Tibial nerve (tissue), 4 donors: Measurements from ENCODE around the gene CADPS2.

ENCODE experiments used
- EP300 ChIP-seq, 2 donors: sonication (generic); formaldehyde crosslinking; IDR thresholded peaks; one replicate each; pipeline ENCODE4 v1.6.1; 2017; ENCODE audit warnings: antibody characterized with exemption in 2 of 2, mild to moderate bottlenecking in 1 of 2
- POLR2A ChIP-seq, 2 donors: fragments of 450-650 bp; IDR thresholded peaks; one replicate each; pipeline ENCODE4 v1.6.1; 2017; ENCODE audit warnings: antibody characterized with exemption in 2 of 2, mild to moderate bottlenecking in 2 of 2, moderate library complexity in 2 of 2
- TF ChIP-seq, protein P1 (sequence below), 5 experiments: fragments of 200-600 bp in 3 of 5; fragments of 450-650 bp in 2 of 5; sonication (generic) in 3 of 5; IDR thresholded peaks; one replicate each; pipeline ENCODE4 v1.5.1; 2016 to 2019; ENCODE audit warnings: antibody characterized with exemption in 5 of 5, mild to moderate bottlenecking in 3 of 5, moderate library complexity in 2 of 5

GRCh38 chr7:122344303-122344620 is 542.0 kb downstream of the CADPS2 start:
- no peak for TF ChIP-seq POLR2A (IDR thresholded peaks at IDR 0.05)
- TF ChIP-seq, protein P1, sequence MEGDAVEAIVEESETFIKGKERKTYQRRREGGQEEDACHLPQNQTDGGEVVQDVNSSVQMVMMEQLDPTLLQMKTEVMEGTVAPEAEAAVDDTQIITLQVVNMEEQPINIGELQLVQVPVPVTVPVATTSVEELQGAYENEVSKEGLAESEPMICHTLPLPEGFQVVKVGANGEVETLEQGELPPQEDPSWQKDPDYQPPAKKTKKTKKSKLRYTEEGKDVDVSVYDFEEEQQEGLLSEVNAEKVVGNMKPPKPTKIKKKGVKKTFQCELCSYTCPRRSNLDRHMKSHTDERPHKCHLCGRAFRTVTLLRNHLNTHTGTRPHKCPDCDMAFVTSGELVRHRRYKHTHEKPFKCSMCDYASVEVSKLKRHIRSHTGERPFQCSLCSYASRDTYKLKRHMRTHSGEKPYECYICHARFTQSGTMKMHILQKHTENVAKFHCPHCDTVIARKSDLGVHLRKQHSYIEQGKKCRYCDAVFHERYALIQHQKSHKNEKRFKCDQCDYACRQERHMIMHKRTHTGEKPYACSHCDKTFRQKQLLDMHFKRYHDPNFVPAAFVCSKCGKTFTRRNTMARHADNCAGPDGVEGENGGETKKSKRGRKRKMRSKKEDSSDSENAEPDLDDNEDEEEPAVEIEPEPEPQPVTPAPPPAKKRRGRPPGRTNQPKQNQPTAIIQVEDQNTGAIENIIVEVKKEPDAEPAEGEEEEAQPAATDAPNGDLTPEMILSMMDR (IDR thresholded peaks at IDR 0.05), result no peak
- no peak for TF ChIP-seq EP300 (IDR thresholded peaks at IDR 0.05)
